Peyer's patch (tissue), 4 donors: ENCODE data around the gene ASAP2.

Source experiments
- CTCF ChIP-seq, 6 experiments: fragments of 450-650 bp in 4 of 6; fragments of 200-600 bp in 2 of 6; sonication (generic) in 1 of 6; IDR thresholded peaks; one replicate each; pipeline ENCODE4 v1.5.1; 2017 to 2019; ENCODE audit warnings: antibody characterized with exemption in 6 of 6, mild to moderate bottlenecking in 3 of 6, moderate library complexity in 1 of 6
- POLR2A ChIP-seq, 2 donors: fragments of 450-650 bp; IDR thresholded peaks; one replicate each; pipeline ENCODE4 v1.5.1; 2017; ENCODE audit warnings: antibody characterized with exemption in 2 of 2, mild to moderate bottlenecking in 2 of 2, moderate library complexity in 2 of 2

GRCh38 chr2:9225806-9226205, 19.2 kb downstream of the ASAP2 start:
- TF ChIP-seq POLR2A (IDR thresholded peaks at IDR 0.05) (no peak), CTCF (IDR thresholded peaks at IDR 0.05) (no peak)
